Placental pericyte (primary cell): ENCODE results near the gene FMR1NB. TPM values are rescaled to one million over a fixed set of nuclear protein-coding genes. Genes with fewer than 3 reads are reported as not detected.

Source experiments
- small RNA-seq: library from RNA; depleted of rRNA; stranded (forward); fragments of <200 nt; gene quantifications from one replicate; pipeline ENCODE3, GENCODE V24; 2012; ENCODE audit warnings: low replicate concordance
- total RNA-seq: library from RNA; depleted of rRNA; stranded (reverse); fragments of >200 nt; gene quantifications from 2 replicates; pipeline ENCODE4 v1.2.3, GENCODE V29; 2012

FMR1NB gene, protein sequence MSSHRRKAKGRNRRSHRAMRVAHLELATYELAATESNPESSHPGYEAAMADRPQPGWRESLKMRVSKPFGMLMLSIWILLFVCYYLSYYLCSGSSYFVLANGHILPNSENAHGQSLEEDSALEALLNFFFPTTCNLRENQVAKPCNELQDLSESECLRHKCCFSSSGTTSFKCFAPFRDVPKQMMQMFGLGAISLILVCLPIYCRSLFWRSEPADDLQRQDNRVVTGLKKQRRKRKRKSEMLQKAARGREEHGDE
- not detected in 2 replicates for total RNA-seq

DNA sequence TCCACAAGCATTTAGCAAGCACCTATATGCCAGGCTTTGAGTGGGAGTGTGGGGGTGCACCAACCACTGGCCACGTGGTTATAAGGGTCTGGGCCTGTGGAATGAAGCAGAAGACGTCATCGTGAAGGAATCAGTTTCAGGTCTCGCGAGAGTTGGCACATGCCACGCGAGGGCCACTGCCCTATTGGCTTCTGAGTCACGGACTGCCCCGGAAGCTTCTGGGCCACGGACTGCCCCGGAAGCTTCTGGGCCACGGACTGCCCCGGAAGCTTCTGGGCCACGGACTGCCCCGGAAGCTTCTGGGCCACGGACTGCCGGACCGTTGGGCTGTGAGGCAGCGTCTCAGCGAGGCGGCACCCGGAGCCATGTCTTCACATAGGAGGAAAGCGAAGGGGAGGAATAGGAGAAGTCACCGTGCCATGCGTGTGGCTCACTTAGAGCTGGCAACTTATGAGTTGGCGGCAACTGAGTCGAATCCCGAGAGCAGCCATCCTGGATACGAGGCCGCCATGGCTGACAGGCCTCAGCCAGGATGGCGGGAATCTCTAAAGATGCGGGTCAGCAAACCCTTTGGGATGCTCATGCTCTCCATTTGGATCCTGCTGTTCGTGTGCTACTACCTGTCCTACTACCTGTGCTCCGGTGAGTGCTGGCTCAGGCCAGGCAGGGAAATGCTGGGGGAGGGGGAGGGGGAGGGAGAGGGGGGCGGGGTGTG, at the start of gene FMR1NB:
Gene FMR1NB (plus strand): TSS at position 300 of the 715 bp plus-strand sequence. CDS start 66 bp downstream, at position 366.

Small RNA genes within 50 kb of the gene (small RNA-seq; reads per million reads assigned to genes)
- gene RNA5SP524 = not detected

Other genes with a start within 250 kb of the FMR1NB start
- 21.0 and 26.7 TPM in 2 replicates for gene FMR1, start 69.4 kb upstream of the FMR1NB start, total RNA-seq